ENCODE measurements around the gene CD2BP2. TPM values are rescaled to one million over a fixed set of nuclear protein-coding genes. Genes with fewer than 3 reads are reported as not detected.

The CD2BP2 gene
- total and polyA plus RNA-seq, 2 of the 13 experiments (the other 11 are each of a cell fraction or from before 2014, with no cell fraction given): 24.9 to 54.6 TPM

GRCh38 chr16:30394592-30395154 is 39.6 kb upstream of the CD2BP2 start (continued):
- TF ChIP-seq ZNF276 (CRISPR knock-in tag; IDR thresholded peaks at IDR 0.05; ENCODE audit: low read depth) (no peak), SMC3 (IDR thresholded peaks at IDR 0.05; ENCODE audit: low read length) (no peak), RXRA (CRISPR knock-in tag; IDR thresholded peaks at IDR 0.05) (no peak), ZNF12 (CRISPR knock-in tag; IDR thresholded peaks at IDR 0.05) (no peak), THYN1 (CRISPR knock-in tag; IDR thresholded peaks at IDR 0.05; ENCODE audit: borderline replicate concordance, low read depth) (no peak), POLR2A (IDR thresholded peaks at IDR 0.05; ENCODE audit: insufficient read depth in 1 of 2, low read depth in 2 of 2, low read length in 2 of 2) (no peak), ZNF839 (CRISPR knock-in tag; IDR thresholded peaks at IDR 0.05; ENCODE audit: borderline replicate concordance) (0 out of 2 replicates have a peak, but pooled peaks have one; percentile 32), ZNF251 (CRISPR knock-in tag; IDR thresholded peaks at IDR 0.05) (0 out of 2 replicates have a peak, but pooled peaks have one; percentile 29), JDP2 (CRISPR knock-in tag; IDR thresholded peaks at IDR 0.05; ENCODE audit: borderline replicate concordance) (0 out of 2 replicates have a peak, but pooled peaks have one; percentile 7), ZNF773 (CRISPR knock-in tag; IDR thresholded peaks at IDR 0.05; ENCODE audit: borderline replicate concordance) (0 out of 2 replicates have a peak, but pooled peaks have one; percentile 70), POGZ (CRISPR knock-in tag; IDR thresholded peaks at IDR 0.05) (no peak), TCF7L2 (IDR thresholded peaks at IDR 0.05; ENCODE audit: low read depth, low read length) (no peak), SOX5 (CRISPR knock-in tag; IDR thresholded peaks at IDR 0.05; ENCODE audit: borderline replicate concordance) (no peak), ZNF772 (CRISPR knock-in tag; IDR thresholded peaks at IDR 0.05) (0 out of 2 replicates have a peak, but pooled peaks have one; percentile 25), GPN1 (CRISPR knock-in tag; IDR thresholded peaks at IDR 0.05; ENCODE audit: borderline replicate concordance) (no peak), YEATS4 (CRISPR knock-in tag; IDR thresholded peaks at IDR 0.05; ENCODE audit: borderline replicate concordance) (no peak; the same call in 1 of the 2 replicates), GFI1 (CRISPR knock-in tag; IDR thresholded peaks at IDR 0.05; ENCODE audit: borderline replicate concordance) (no peak), GZF1 (CRISPR knock-in tag; IDR thresholded peaks at IDR 0.05) (no peak), HES4 (CRISPR knock-in tag; IDR thresholded peaks at IDR 0.05; ENCODE audit: borderline replicate concordance) (no peak), ZSCAN12 (CRISPR knock-in tag; IDR thresholded peaks at IDR 0.05) (0 out of 2 replicates have a peak, but pooled peaks have one; percentile 20), SALL2 (CRISPR knock-in tag; IDR thresholded peaks at IDR 0.05) (no peak), ZNF280B (CRISPR knock-in tag; IDR thresholded peaks at IDR 0.05; ENCODE audit: borderline replicate concordance) (no peak), ZNF7 (CRISPR knock-in tag; IDR thresholded peaks at IDR 0.05) (no peak)
- TF ChIP-seq, protein P1, sequence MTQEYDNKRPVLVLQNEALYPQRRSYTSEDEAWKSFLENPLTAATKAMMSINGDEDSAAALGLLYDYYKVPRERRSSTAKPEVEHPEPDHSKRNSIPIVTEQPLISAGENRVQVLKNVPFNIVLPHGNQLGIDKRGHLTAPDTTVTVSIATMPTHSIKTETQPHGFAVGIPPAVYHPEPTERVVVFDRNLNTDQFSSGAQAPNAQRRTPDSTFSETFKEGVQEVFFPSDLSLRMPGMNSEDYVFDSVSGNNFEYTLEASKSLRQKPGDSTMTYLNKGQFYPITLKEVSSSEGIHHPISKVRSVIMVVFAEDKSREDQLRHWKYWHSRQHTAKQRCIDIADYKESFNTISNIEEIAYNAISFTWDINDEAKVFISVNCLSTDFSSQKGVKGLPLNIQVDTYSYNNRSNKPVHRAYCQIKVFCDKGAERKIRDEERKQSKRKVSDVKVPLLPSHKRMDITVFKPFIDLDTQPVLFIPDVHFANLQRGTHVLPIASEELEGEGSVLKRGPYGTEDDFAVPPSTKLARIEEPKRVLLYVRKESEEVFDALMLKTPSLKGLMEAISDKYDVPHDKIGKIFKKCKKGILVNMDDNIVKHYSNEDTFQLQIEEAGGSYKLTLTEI (CRISPR knock-in tag; conservative IDR thresholded peaks at IDR 0.05): no peak
- TF ChIP-seq, protein P2, sequence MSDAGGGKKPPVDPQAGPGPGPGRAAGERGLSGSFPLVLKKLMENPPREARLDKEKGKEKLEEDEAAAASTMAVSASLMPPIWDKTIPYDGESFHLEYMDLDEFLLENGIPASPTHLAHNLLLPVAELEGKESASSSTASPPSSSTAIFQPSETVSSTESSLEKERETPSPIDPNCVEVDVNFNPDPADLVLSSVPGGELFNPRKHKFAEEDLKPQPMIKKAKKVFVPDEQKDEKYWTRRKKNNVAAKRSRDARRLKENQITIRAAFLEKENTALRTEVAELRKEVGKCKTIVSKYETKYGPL (CRISPR knock-in tag; IDR thresholded peaks at IDR 0.05): no peak
